ENCODE data around the gene TEX101. TPM values are rescaled to one million over a fixed set of nuclear protein-coding genes. Genes with fewer than 3 reads are reported as not detected.

The TEX101 gene
- polyA plus RNA-seq, 3 donors: 0.16 TPM; not detected in 2

GRCh38 chr19:43406297-43406696 is 8.4 kb upstream of the TEX101 start:
- Histone ChIP-seq H3K27ac (ENCODE audit: low read depth in 1 of 2, low read length in 2 of 2) (no peak overlapping the region), H3K9ac (ENCODE audit: insufficient read depth, low read length, poor library complexity, severe bottlenecking) (no peak overlapping the region), H4K20me1 (ENCODE audit: insufficient read depth, low read length) (no peaks in the 10 kb centered on the region), H2AFZ (ENCODE audit: insufficient read depth, low read depth, low read length, poor library complexity, severe bottlenecking) (no peak overlapping the region), H3K27me3 (ENCODE audit: control insufficient read depth in 2 of 2, insufficient read depth in 2 of 2, low read length in 2 of 2) (no peaks in the 10 kb centered on the region), H3K79me2 (ENCODE audit: insufficient read depth, low read length) (no peaks in the 10 kb centered on the region), H3K4me1 (ENCODE audit: control insufficient read depth in 1 of 2, insufficient read depth in 2 of 2, low read length in 2 of 2) (peaks cover 11 to 15% of the 10 kb centered on the region in 2 donors), H3K36me3 (replicated peaks in 1 of 2; ENCODE audit: control insufficient read depth in 1 of 2, insufficient read depth in 2 of 2, low read length in 2 of 2) (no peaks in the 10 kb centered on the region), H3K9me3 (replicated peaks in 1 of 2; ENCODE audit: control insufficient read depth in 1 of 2, insufficient read depth in 1 of 2, low read length in 2 of 2) (no peaks in the 10 kb centered on the region), H3K4me3 (replicated peaks in 1 of 3; ENCODE audit: low read depth in 2 of 3, low read length in 3 of 3) (no peak overlapping the region), H3K4me2 (replicated peaks; ENCODE audit: extremely low read depth, low read length, poor library complexity, severe bottlenecking) (no peak overlapping the region)
- H3K36me3 Mint-ChIP-seq: no peaks in the 10 kb centered on the region
- intact Hi-C loops (cut with micrococcal nuclease): no loop called here
- H3K4me3 Mint-ChIP-seq: no peak overlapping the region
- whole genome bisulfite sequencing (ENCODE audit: insufficient coverage): 85% methylated on average over 22 of the region's 24 CpGs
- H3K9me3 Mint-ChIP-seq: peaks cover 0 to 8% (median 5%) of the 10 kb centered on the region in 7 donors
- no peak overlapping the region for H3K27ac Mint-ChIP-seq
- peaks cover 10% of the 10 kb centered on the region for H3K4me1 Mint-ChIP-seq
- peaks cover 3 to 5% (median 3%) of the 10 kb centered on the region in 3 donors for H3K27me3 Mint-ChIP-seq (ENCODE audit: low read depth in 3 of 3)
- no peak for DNase-seq
- TF ChIP-seq CTCF (IDR thresholded peaks at IDR 0.05): no peak

- H3K4me3 Mint-ChIP-seq: no peak overlapping the region
- H3K9me3 ChIP-seq (replicated peaks in 1 of 2; ENCODE audit: control insufficient read depth in 1 of 2, insufficient read depth in 1 of 2, low read length in 2 of 2): peaks cover 0 to 3% of the 10 kb centered on the region in 2 donors
- H3K4me1 Mint-ChIP-seq: peaks cover 10% of the 10 kb centered on the region
- H3K36me3 Mint-ChIP-seq: no peaks in the 10 kb centered on the region
- peaks cover 11 to 15% of the 10 kb centered on the region in 2 donors for H3K4me1 ChIP-seq (ENCODE audit: control insufficient read depth in 1 of 2, insufficient read depth in 2 of 2, low read length in 2 of 2)
- intact Hi-C loops (cut with micrococcal nuclease): no loop called here
- H3K79me2 ChIP-seq (ENCODE audit: insufficient read depth, low read length): no peaks in the 10 kb centered on the region
- WGBS (ENCODE audit: insufficient coverage): 89% methylated on average over 18 of the region's 22 CpGs
- no peak overlapping the region for H3K4me2 ChIP-seq (replicated peaks; ENCODE audit: extremely low read depth, low read length, poor library complexity, severe bottlenecking)
- H3K4me3 ChIP-seq (replicated peaks in 1 of 3; ENCODE audit: low read depth in 2 of 3, low read length in 3 of 3): no peak overlapping the region
- H3K27ac Mint-ChIP-seq: no peak overlapping the region
- no peak overlapping the region for H3K9ac ChIP-seq (ENCODE audit: insufficient read depth, low read length, poor library complexity, severe bottlenecking)
- DNase-seq: no peak
- peaks cover 3 to 12% (median 5%) of the 10 kb centered on the region in 7 donors for H3K9me3 Mint-ChIP-seq
- no peak for TF ChIP-seq CTCF (IDR thresholded peaks at IDR 0.05)
- H3K27me3 Mint-ChIP-seq (ENCODE audit: low read depth in 3 of 3): peaks cover 3 to 5% (median 3%) of the 10 kb centered on the region in 3 donors
- H3K36me3 ChIP-seq (replicated peaks in 1 of 2; ENCODE audit: control insufficient read depth in 1 of 2, insufficient read depth in 2 of 2, low read length in 2 of 2): no peaks in the 10 kb centered on the region
- no peaks in the 10 kb centered on the region for H4K20me1 ChIP-seq (ENCODE audit: insufficient read depth, low read length)
- H3K27ac ChIP-seq (ENCODE audit: low read depth in 1 of 2, low read length in 2 of 2): no peak overlapping the region
- H3K27me3 ChIP-seq (ENCODE audit: control insufficient read depth in 2 of 2, insufficient read depth in 2 of 2, low read length in 2 of 2): no peaks in the 10 kb centered on the region
- no peak overlapping the region for H2AFZ ChIP-seq (ENCODE audit: insufficient read depth, low read depth, low read length, poor library complexity, severe bottlenecking)
Observed at GRCh38 chr19:43407416-43408005, 7.2 kb upstream of the TEX101 start.

Measured in CD14-positive monocyte (primary cell).